Astrocyte (in vitro differentiated cells and primary cell): ENCODE measurements around the gene LMNA.

Experiments used
- EZH2 ChIP-seq: IDR thresholded peaks from 2 replicates; pipeline ENCODE4 v1.6.1; 2012; ENCODE audit warnings: mild to moderate bottlenecking, low read length, inconsistent platforms; ENCODE audit not compliant: insufficient read depth
- TF ChIP-seq, protein P1 (sequence below): IDR thresholded peaks from 2 replicates; pipeline ENCODE4 v1.5.1; 2011; ENCODE audit warnings: low read depth, mild to moderate bottlenecking, inconsistent platforms, low read length, moderate library complexity; ENCODE audit not compliant: insufficient read depth

DNA sequence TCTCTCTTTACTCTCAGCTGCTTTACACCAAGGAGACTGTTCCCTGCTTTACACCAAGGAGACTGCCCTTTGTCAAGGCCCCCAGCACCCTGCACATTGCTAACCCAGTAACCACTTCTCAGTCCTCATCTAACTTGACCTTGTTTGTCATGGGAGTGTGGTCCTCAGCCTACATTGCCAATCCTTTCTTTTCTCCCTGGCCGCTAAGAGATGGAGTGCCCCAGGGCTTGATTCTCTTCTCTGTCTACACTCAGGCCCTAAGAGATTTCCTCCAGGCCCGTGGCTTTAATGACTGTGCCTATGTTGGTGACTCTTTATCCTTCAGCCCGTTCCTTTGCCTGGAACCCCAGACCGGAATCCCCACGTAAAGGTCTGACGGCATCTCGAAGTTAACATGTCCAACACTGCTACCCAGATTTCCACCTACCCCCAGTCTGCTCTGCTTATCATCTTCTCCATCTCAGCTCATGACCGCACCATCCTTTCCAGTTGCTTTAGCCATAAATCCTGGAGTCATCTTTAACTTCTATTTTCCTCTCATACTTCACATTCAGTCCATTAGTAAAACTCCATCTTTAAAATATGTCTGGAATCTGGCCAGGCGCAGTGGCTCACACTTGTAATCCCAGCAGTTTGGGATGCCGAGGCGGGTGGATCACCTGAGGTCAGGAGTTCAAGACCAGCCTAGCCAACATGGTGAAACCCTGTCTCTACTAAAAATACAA lies 29.4 kb downstream of the LMNA start:
- TF ChIP-seq, protein P1, sequence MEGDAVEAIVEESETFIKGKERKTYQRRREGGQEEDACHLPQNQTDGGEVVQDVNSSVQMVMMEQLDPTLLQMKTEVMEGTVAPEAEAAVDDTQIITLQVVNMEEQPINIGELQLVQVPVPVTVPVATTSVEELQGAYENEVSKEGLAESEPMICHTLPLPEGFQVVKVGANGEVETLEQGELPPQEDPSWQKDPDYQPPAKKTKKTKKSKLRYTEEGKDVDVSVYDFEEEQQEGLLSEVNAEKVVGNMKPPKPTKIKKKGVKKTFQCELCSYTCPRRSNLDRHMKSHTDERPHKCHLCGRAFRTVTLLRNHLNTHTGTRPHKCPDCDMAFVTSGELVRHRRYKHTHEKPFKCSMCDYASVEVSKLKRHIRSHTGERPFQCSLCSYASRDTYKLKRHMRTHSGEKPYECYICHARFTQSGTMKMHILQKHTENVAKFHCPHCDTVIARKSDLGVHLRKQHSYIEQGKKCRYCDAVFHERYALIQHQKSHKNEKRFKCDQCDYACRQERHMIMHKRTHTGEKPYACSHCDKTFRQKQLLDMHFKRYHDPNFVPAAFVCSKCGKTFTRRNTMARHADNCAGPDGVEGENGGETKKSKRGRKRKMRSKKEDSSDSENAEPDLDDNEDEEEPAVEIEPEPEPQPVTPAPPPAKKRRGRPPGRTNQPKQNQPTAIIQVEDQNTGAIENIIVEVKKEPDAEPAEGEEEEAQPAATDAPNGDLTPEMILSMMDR, result no peak
- TF ChIP-seq EZH2, result no peak
